ENCODE results near the gene TAOK3.

Gene TAOK3

DNA sequence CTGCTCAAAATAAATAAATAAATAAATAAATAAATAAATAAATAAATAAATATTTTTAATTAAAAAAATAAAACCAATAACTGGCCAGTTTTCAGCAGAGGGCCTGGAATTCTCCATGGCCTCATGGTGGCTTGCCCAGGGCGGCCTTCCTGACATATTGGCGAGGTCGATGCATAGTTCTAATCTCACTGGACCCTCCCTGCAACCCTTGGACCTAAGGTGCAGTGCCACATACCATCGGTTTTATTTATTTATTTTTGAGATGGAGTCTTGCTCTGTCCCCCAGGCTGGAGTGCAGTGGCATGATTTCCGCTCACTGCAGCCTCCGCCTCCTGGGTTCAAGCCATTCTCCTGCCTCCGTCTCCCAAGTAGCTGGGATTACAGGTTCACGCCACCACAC, 265.0 kb downstream of the TAOK3 start:
- Histone ChIP-seq H3K27ac (ENCODE audit: low read depth, low read length) (no peak overlapping the region), H3K4me1 (ENCODE audit: control insufficient read depth, insufficient read depth, low read length) (peaks cover 5% of the 10 kb centered on the region; the same call in 1 of the 2 replicates), H3K4me3 (ENCODE audit: low read depth, low read length) (no peak overlapping the region), H3K27me3 (ENCODE audit: control insufficient read depth, insufficient read depth, low read length) (no peaks in the 10 kb centered on the region), H3K9me3 (ENCODE audit: control insufficient read depth, insufficient read depth, low read depth, low read length) (no peaks in the 10 kb centered on the region), H3K9ac (ENCODE audit: low read length) (no peak overlapping the region), H3K36me3 (ENCODE audit: control insufficient read depth, insufficient read depth, low read length) (no peaks in the 10 kb centered on the region)

DNA sequence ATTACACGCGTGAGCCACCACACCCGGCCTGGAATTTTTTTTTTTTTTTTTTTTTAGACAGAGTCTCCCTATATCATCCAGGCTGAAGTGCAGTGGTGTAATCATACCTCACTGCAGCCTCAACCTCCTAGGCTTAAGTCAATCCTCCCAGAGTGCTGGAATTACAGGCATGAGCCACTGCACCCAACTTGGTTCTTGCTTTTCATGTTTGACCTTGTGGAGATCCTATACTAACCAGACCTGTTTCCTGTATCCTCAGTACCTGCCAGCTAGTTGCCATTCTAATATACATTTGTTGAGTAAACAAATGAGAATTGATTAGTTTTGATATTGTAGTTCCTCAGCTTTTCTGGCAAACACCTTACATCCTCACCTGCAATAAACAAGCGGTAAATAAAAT, 265.7 kb downstream of the TAOK3 start:
- Histone ChIP-seq H3K27ac (ENCODE audit: low read depth, low read length) (no peak overlapping the region; the same call in 1 of the 2 replicates), H3K9me3 (ENCODE audit: control insufficient read depth, insufficient read depth, low read depth, low read length) (no peaks in the 10 kb centered on the region), H3K9ac (ENCODE audit: low read length) (peak overlapping the region; percentile 66), H3K4me1 (ENCODE audit: control insufficient read depth, insufficient read depth, low read length) (peaks cover 10% of the 10 kb centered on the region; the same call in 1 of the 2 replicates), H3K4me3 (ENCODE audit: low read depth, low read length) (no peak overlapping the region), H3K36me3 (ENCODE audit: control insufficient read depth, insufficient read depth, low read length) (no peaks in the 10 kb centered on the region; the same call in 1 of the 2 replicates), H3K27me3 (ENCODE audit: control insufficient read depth, insufficient read depth, low read length) (no peaks in the 10 kb centered on the region)

DNA sequence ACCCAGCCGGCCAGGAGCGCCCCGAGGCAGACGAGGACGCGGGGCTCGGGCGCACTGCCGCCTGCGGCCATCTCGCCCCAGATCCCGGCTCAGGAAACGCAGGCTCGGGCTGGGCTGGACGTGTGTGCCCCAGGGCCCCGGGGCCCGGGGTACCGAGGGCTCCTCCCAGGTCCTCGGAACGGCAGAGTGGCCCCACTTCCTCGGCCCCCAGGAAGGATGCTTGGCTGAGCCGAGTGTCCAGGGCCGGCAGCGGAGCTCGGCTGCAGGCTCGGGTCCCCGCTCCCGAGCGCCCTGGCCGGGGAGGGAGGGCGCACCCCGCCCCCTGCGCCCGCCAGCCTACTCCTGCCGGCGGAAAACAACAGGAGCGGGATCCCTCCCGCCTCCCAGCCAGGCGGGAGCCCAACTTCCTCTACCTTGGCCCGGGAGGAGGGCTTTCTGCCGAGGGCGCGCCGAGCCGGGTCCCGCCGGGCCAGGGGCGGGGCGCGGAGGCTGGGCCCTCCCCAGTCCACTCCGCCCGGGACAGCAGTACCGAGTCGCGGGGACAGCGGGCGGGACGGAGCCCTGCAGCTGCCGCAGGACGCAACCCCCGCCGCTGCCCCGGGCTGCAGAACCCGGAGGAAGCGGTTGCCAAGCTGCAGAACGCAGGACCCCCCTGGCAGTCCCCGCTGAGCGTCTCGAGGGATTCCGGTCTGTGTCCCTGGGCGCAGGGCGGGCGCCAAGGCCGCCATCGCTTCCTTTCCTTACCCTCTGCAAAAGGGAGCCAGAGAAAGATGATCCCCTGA, 268.9 kb downstream of the TAOK3 start, which contains the start of gene VSIG10:
Gene VSIG10 (minus strand): TSS at position 411 of the 782 bp plus-strand sequence. CDS start 340 bp downstream, at position 71.
- Histone ChIP-seq H3K27me3 (ENCODE audit: control insufficient read depth, insufficient read depth, low read length) (no peaks in the 10 kb centered on the region), H3K4me3 (ENCODE audit: low read depth, low read length) (peak within 1 kb of the TSS; percentile 84)

DNA sequence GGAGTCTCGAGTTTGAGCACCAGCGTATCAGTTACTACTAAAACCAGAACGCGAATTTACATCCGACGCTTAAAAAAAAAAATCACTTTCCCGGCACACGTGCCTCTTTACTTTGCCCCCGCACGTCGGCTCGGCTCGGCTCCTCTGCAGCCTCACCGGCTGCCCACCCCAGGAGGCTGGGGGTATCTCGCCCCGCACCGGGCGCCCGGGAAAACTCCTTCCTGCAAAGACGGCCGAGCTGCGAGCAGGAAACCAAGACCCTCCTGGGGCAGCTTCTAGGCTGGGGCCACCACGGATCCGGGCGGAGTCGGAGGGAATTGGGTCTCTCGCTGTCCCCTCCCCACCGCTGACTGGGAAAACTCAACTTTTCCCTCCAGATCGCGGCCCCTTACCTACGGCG, 269.5 kb downstream of the TAOK3 start:
- Histone ChIP-seq H3K9ac (ENCODE audit: low read length) (peak overlapping the region; percentile 97), H3K27me3 (ENCODE audit: control insufficient read depth, insufficient read depth, low read length) (no peaks in the 10 kb centered on the region), H3K4me1 (ENCODE audit: control insufficient read depth, insufficient read depth, low read length) (peaks cover 14% of the 10 kb centered on the region; the same call in 1 of the 2 replicates), H3K36me3 (ENCODE audit: control insufficient read depth, insufficient read depth, low read length) (peaks cover 9% of the 10 kb centered on the region), H3K9me3 (ENCODE audit: control insufficient read depth, insufficient read depth, low read depth, low read length) (no peaks in the 10 kb centered on the region), H3K4me3 (ENCODE audit: low read depth, low read length) (peak overlapping the region; percentile 84), H3K27ac (ENCODE audit: low read depth, low read length) (peak overlapping the region; percentile 94)

More for the DNA sequence above, 268.9 kb downstream of the TAOK3 start, which contains the start of gene VSIG10:
- Histone ChIP-seq H3K9me3 (ENCODE audit: control insufficient read depth, insufficient read depth, low read depth, low read length) (no peaks in the 10 kb centered on the region), H3K9ac (ENCODE audit: low read length) (peak within 1 kb of the TSS; percentile 97), H3K36me3 (ENCODE audit: control insufficient read depth, insufficient read depth, low read length) (peaks cover 9% of the 10 kb centered on the region), H3K27ac (ENCODE audit: low read depth, low read length) (peak within 1 kb of the TSS; percentile 94), H3K4me1 (ENCODE audit: control insufficient read depth, insufficient read depth, low read length) (peaks cover 10% of the 10 kb centered on the region; the same call in 1 of the 2 replicates)

DNA sequence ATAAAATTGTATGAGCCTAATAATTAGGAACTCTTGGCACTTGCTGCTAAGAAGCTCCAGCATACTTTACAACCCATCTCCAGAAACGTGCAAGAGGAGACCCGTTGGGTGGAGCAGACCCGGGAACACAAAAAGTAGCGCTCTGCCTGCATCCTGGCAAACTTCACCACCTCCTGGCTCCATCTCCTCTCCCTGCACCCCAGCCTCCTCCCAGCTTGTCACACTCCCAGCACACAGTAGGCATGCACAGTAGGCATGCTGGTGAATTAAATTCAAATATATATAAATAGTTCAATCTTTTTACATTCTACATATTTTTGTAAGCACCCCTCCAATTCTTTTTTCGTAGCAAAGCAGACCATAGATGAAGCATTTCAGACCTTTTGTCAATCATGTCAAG, 270.1 kb downstream of the TAOK3 start:
- peak overlapping the region; percentile 84 for H3K4me3 ChIP-seq (ENCODE audit: low read depth, low read length)
- H3K9ac ChIP-seq (ENCODE audit: low read length): peak overlapping the region; percentile 97
- no peaks in the 10 kb centered on the region for H3K27me3 ChIP-seq (ENCODE audit: control insufficient read depth, insufficient read depth, low read length)
- H3K27ac ChIP-seq (ENCODE audit: low read depth, low read length): peak overlapping the region; percentile 94; the same call in 1 of the 2 replicates
- H3K36me3 ChIP-seq (ENCODE audit: control insufficient read depth, insufficient read depth, low read length): peaks cover 9% of the 10 kb centered on the region
- H3K4me1 ChIP-seq (ENCODE audit: control insufficient read depth, insufficient read depth, low read length): peaks cover 17% of the 10 kb centered on the region
- H3K9me3 ChIP-seq (ENCODE audit: control insufficient read depth, insufficient read depth, low read depth, low read length): no peaks in the 10 kb centered on the region

DNA sequence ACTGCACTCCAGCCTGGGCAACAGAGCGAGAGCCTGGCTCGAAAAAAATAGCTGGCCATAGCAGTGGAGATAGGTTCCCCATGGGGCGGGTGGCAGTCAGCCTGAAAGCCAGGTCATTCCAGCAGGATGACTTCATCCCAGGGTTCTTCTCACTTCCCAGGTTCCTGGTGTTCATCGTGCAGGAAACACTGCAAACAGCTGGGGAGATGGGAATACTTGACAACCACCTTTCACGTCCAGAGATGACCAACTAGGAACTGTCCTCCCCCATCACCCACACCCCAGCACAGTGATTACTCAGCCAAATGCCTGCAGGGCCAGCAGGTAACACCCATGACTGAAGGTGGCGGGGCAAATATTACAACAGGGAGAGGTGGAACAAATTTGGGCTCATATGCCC, 270.6 kb downstream of the TAOK3 start:
- Histone ChIP-seq H3K4me1 (ENCODE audit: control insufficient read depth, insufficient read depth, low read length) (peaks cover 14% of the 10 kb centered on the region), H3K9me3 (ENCODE audit: control insufficient read depth, insufficient read depth, low read depth, low read length) (no peaks in the 10 kb centered on the region), H3K9ac (ENCODE audit: low read length) (peak overlapping the region; percentile 97), H3K27ac (ENCODE audit: low read depth, low read length) (no peak overlapping the region; the same call in 1 of the 2 replicates), H3K4me3 (ENCODE audit: low read depth, low read length) (peak overlapping the region; percentile 84), H3K27me3 (ENCODE audit: control insufficient read depth, insufficient read depth, low read length) (no peaks in the 10 kb centered on the region), H3K36me3 (ENCODE audit: control insufficient read depth, insufficient read depth, low read length) (peaks cover 10% of the 10 kb centered on the region)

DNA sequence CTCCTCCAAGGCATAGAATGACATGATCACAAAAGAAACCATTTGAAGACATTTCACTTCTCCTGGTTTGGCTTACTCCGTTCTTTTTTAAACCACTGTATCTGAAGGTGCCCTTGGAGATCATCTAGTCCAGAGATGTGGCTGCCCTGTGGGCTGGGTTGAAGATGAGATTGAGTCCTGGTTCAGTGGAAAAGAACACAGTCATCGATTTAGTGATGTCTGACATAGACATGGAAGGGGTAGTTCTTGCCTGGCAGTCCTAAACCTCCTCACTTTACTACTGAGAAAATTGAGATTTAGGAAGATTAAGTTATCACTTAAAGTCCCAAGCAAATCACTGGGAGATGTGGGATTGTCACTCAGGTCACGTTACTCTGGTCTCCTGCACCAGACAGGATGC, 271.7 kb downstream of the TAOK3 start:
- H3K9ac ChIP-seq (ENCODE audit: low read length): no peak overlapping the region
- H3K4me1 ChIP-seq (ENCODE audit: control insufficient read depth, insufficient read depth, low read length): peaks cover 12% of the 10 kb centered on the region
- no peak overlapping the region for H3K27ac ChIP-seq (ENCODE audit: low read depth, low read length)
- H3K4me3 ChIP-seq (ENCODE audit: low read depth, low read length): no peak overlapping the region
- H3K36me3 ChIP-seq (ENCODE audit: control insufficient read depth, insufficient read depth, low read length): peaks cover 12% of the 10 kb centered on the region
- H3K27me3 ChIP-seq (ENCODE audit: control insufficient read depth, insufficient read depth, low read length): no peaks in the 10 kb centered on the region
- H3K9me3 ChIP-seq (ENCODE audit: control insufficient read depth, insufficient read depth, low read depth, low read length): no peaks in the 10 kb centered on the region

Measured in HUES6 (cell line).